Left colon (tissue), 2 donors: Measurements from ENCODE around the gene C16orf86. TPM values are rescaled to one million over a fixed set of nuclear protein-coding genes. Genes with fewer than 3 reads are reported as not detected.

Experiments used
- ATAC-seq: fragments of 200-7000 bp; cut with Tn5 transposase; one replicate; pipeline ENCODE4 v1.9.1; 2020; ENCODE audit warnings: mild to moderate bottlenecking, moderate library complexity
- DNase-seq, 2 donors: peaks; one replicate each; pipeline ENCODE4 v3.0.0-alpha.2; 2020
- intact Hi-C, 2 donors: fragments of 100-400 bp; cut with DNase I in 1 of 2; cut with micrococcal nuclease in 1 of 2; formaldehyde crosslinking; loops; one replicate each; pipeline versions ENCODE4 v1.11.2 to v1.14.0; 2022; cut with DNase I, micrococcal nuclease
- long read RNA-seq: library from polyadenylated mRNA; unstranded; transcript quantifications from one replicate; pipeline ENCODE4 v2.0.0, GENCODE V29; 2021
- total RNA-seq, 2 donors: library from RNA; stranded (reverse); fragmentation: NEBNext Ultra II Directional; extraction: Animal tissue kit (Norgen Biotek cat#: 25700); gene quantifications; one replicate each; pipeline ENCODE4 v1.2.1, GENCODE V29; 2021
- donor health status: DM: no; HTN: no; CAD: no.
- donor health status: DM: yes; HTN: yes; CAD: no.

C16orf86 gene, protein sequence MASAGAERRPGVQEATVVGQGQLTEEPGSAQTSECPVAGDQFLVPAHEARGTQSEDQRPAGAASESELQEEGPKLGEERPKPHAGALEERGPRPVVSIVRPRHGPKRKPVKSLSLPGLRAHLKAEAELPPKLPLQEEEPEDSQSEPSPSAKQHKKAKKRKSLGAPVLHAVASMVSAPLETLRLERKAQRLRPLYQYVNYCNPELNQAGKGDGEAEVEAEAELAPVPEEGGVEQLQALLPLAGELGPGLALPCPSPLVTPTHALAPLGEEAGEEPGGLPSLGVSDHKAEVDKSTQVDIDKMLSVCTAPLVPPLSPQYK
- 1 to 10 TPM in 1 of 2 donors, under 1 TPM in 1; 0.92 to 1.5 TPM for total RNA-seq
- long read RNA-seq, result 0 reads

GRCh38 chr16:67666559-67667452 is at the start of gene C16orf86, which contains the start of gene ENKD1:
Gene C16orf86 (plus strand): TSS chr16:67666814. CDS start chr16:67666971, 157 bp downstream.
Gene ENKD1 (minus strand): TSS chr16:67666750. CDS start chr16:67666442, 308 bp downstream.
- peak; percentile 84 to 88 for DNase-seq
- intact Hi-C loops, result loop anchor here in 1 of 2 donors (5.0 kb wide), 1 partner anchor 145 kb away; no protein-coding TSS in a partner anchor
- ATAC-seq, result peak; percentile 71

- intact Hi-C loops, result no loop called here
Observed at GRCh38 chr16:67628216-67628615, 38.4 kb upstream of the C16orf86 start.

DNA sequence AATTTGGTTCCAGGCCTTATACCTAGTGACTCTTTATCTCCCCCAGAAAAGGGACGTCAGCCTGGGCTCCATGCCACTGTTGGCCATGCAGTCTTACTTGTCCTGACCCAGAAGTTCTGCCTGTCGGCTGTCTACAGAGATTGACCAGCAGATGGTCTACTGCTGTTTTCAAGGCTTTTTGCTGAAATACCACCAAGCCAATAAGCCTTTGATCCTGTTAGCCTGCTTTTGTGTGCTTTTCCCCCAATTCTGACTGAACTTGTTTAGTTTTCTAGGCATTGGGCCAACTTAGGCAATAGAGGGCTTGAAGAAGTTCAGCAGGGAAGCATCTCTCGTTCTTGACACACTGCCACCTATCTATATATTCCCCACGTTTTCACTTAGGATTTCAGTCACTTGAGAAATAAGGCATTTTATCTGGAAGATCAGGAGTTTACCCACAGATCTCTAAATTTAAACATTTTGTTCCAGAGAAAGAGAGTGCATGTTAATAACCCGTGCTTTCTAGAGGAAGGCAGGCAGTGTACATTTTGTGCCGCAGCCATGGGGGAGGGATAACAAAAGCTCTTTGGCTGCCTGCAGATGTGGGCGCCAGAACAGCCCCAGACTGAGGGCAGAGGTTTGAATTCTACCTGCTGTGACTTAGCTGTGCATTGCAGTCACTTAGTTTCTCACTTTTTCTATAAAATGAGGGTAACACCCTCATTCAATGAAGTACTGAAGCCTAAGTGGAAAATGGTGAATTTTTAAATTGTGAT is 34.0 kb upstream of the C16orf86 start:
- ATAC-seq, result no peak
- intact Hi-C loops, result no loop called here
- DNase-seq, result no peak

More at GRCh38 chr16:67628216-67628615, 38.4 kb upstream of the C16orf86 start:
- ATAC-seq, result no peak
- no peak for DNase-seq

GRCh38 chr16:67636713-67637112 is 29.9 kb upstream of the C16orf86 start:
- ATAC-seq (no peak), DNase-seq (no peak)

DNA sequence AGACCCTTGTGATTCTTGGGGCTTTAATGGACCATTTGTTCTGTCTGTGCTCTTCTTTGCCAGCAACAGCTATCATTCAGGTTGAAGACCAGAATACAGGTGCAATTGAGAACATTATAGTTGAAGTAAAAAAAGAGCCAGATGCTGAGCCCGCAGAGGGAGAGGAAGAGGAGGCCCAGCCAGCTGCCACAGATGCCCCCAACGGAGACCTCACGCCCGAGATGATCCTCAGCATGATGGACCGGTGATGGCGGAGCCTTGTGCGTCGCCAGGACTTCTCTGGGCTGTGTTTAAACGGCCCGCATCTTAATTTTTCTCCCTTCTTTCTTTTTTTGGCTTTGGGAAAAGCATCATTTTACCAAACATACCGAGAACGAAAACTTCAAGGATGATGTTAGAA is 29.0 kb upstream of the C16orf86 start:
- no peak for ATAC-seq
- intact Hi-C loops, result no loop called here

More at GRCh38 chr16:67636713-67637112, 29.9 kb upstream of the C16orf86 start:
- intact Hi-C loops, result no loop called here

DNA sequence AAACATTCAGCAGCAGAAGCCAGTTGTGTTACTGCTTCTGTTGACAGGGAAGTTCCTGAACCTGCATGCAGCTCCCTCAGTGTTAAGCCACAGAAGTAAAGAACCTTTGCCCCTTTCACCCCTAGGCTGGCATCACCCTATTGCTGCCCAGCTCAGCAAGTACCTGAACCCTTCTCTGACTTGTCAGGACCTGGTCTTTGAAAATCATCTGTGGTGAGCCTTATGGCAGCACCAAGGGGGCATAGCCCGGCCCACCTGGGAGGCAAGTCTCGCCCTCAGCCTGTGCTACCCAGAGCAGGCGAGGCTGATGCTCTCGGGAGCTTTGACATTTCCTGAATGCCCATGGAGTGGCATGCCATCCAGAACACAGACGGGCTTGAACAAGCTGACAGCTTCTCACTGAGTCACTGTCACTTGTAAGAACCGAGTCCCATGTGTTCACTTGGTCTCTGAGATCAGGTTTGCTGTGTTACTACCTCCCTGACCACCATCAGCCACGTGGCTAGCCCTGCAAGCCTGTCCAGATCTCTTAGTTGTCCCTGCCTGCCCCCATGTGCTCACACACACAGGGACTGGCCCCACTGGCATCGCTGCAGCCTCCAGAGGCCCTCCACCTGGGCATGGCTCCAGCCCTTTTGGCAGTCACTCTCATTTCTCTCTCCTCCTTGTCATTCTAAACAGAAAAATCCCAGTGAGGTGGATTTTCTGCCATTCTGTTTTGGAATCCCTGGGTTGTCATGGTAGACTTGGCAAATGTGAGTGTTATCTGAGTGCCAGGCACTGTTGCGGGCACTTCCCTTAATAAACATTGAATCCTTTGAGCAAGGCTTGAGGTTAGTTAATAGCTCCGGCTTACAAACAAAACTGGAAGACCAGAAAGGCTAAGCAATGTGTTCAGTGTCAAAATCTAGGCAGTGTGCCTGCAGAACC is 24.6 kb upstream of the C16orf86 start:
- peak; percentile 27 for ATAC-seq
- DNase-seq, result no peak
- intact Hi-C loops, result no loop called here

More for the DNA sequence above, 29.0 kb upstream of the C16orf86 start:
- no peak for DNase-seq

DNA sequence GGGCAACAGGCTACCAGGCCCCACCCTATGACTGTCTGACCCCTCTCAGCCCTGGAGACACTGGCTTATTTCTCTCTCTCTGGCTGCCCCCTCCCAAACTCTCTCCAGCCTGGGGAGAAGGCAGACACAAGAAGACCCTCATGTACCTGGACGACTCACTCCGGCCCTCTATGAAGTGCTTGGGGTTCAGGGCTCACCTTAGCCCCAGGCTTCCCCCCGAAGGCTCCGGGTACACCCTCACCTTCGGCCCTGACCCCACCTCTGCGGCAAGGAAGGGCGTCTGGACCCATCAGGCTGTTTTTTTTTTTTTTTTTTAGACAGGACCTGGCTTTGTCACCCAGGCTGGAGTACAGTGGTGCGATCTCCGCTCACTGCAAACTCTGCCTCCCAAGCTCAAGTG is 22.6 kb upstream of the C16orf86 start:
- ATAC-seq, result no peak
- DNase-seq, result no peak
- intact Hi-C loops, result no loop called here

DNA sequence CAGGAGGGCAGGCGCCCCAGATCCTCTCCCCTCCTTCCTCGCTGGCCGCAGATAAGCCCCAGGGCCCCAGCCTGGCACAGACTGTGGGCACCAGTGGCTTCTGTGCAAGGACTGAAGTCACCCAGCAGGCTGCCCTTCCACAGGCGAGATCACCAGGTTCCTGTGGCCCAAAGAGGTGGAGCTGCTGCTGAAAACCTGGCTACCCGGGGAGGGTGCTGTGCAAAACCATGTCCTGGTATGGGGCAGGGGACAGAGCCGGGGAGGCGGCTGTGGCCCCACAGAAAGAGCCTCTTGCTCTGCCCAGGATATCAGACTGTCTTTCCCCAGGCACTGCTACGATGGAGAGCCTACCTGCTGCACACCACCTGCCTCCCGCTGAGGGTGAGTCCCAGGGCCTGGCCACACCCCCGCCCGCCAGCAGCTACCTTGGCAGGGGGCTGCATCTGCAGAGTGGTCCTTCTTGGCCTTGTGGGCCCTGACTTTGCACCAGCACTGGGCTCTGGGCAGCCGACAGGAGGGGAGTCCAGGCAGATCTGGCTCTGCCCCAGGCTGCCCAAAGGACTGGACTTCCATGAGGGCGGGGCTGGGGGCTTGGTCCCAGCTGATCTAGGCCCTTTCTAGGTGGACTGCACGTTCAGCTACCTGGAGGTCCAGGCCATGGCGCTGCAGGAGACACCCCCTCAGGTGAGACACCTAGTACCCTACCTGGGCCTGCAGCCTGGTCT is 21.1 kb upstream of the C16orf86 start:
- no peak for DNase-seq
- ATAC-seq, result no peak
- intact Hi-C loops, result no loop called here

DNA sequence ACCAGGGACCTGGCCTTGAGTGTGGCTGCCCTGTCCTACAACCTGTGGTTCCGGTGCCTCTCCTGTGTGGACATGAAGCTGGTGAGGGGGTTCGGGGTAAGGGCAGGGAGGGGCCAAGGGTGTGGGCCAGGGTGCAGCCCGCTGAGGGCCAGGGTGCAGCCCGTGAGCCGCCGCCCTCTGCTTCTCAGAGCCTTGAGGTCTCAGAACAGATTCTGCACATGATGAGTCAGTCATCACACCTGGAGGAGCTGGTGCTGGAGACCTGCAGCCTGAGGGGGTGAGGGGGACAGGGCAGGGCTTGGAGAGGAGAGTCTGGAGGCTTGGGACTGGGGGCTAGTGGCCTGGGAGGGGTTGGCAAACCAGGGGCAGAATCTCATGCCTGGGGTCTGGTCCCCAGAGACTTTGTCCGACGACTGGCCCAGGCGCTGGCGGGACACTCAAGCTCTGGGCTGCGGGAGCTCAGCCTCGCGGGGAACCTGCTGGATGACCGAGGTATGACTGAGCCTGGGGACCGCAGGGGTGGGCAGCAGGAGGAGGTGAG is 19.4 kb upstream of the C16orf86 start:
- intact Hi-C loops, result no loop called here
- DNase-seq, result no peak
- no peak for ATAC-seq

DNA sequence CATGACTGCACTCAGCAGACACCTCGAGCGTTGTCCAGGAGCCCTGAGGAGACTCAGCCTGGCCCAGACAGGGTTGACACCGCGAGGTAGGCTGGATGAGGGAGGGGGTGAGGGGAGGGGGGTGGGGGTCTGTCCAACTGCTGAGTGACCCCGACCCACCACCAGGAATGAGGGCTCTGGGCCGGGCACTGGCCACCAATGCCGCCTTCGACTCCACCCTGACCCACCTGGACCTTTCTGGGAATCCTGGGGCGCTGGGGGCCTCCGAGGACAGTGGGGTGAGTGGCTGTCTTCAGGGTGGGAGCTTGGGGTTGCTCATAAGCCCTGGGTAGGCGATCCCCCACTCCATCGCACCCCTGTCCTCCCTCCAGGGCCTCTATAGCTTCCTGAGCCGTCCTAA is 18.9 kb upstream of the C16orf86 start:
- DNase-seq, result no peak
- intact Hi-C loops, result no loop called here
- ATAC-seq, result no peak

DNA sequence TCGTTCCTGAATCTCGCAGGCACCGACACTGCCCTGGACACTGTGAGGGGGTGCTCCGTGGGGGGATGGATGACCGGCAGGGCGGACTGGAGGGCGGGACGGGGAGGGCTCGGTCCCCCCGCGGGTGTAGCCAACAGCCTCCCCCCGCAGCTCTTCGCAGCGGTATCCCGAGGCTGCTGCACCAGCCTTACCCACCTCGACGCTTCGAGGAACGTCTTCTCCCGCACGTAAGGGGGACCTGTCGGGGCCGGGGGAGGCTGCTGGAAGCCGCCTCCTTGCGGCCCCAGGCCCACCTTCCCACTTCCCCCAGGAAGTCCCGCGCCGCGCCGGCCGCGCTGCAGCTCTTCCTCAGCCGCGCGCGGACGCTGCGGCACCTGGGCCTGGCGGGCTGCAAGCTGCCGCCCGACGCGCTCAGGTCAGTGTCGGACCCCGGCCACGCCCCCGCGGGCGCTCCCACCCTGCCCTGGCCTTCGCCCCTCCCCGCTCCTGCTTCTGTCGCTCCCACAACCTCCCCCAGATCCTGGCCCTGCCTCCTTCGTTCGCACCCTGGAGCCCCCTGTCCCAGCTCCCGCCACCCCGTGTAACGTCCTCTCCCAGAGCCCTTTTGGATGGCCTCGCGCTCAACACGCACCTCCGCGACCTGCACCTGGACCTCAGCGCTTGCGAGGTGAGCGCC is 18.4 kb upstream of the C16orf86 start:
- DNase-seq (no peak), ATAC-seq (no peak)
- intact Hi-C loops, result no loop called here

- DNase-seq, result no peak
- no peak for ATAC-seq
- intact Hi-C loops, result no loop called here
Observed at GRCh38 chr16:67648764-67649407, 17.7 kb upstream of the C16orf86 start.

- ATAC-seq, result peak; percentile 26
- DNase-seq, result no peak
- intact Hi-C loops, result no loop called here
Observed at GRCh38 chr16:67649494-67649931, 17.1 kb upstream of the C16orf86 start.

GRCh38 chr16:67650023-67650422 is 16.6 kb upstream of the C16orf86 start:
- intact Hi-C loops, result loop anchor here in 1 of 2 donors (10.0 kb wide), 1 partner anchor 85 kb away; the partner anchor contains the start of gene CTCF
- ATAC-seq, result no peak
- DNase-seq, result no peak

- intact Hi-C loops, result loop anchor here in 1 of 2 donors (10.0 kb wide), 1 partner anchor 86 kb away; the partner anchor contains the start of gene CTCF
- ATAC-seq, result no peak
- no peak for DNase-seq
Observed at GRCh38 chr16:67651039-67651438, 15.6 kb upstream of the C16orf86 start.

- intact Hi-C loops, result loop anchor here in 1 of 2 donors (10.0 kb wide), 1 partner anchor 87 kb away; the partner anchor contains the start of gene CTCF
- DNase-seq (no peak), ATAC-seq (no peak)
Observed at GRCh38 chr16:67651847-67652246, 14.8 kb upstream of the C16orf86 start.
